Neural progenitor cell (in vitro differentiated cells): Measurements from ENCODE around the gene MAPRE3.

Source experiments
- CTCF ChIP-seq: fragments of 200-600 bp; sonication (generic); IDR thresholded peaks from 2 replicates; pipeline ENCODE4 v1.5.1; 2017; ENCODE audit warnings: antibody characterized with exemption, mild to moderate bottlenecking
- EZH2 ChIP-seq: fragments of 200-600 bp; sonication (generic); IDR thresholded peaks from 2 replicates; pipeline ENCODE4 v1.6.1; 2017; ENCODE audit warnings: antibody characterized with exemption, mild to moderate bottlenecking, moderate library complexity
- EZH2phosphoT487 ChIP-seq: fragments of 200-600 bp; sonication (generic); IDR thresholded peaks from 2 replicates; pipeline ENCODE4 v1.6.1; 2017; ENCODE audit warnings: antibody characterized with exemption

GRCh38 chr2:26974352-26974751 is 3.9 kb downstream of the MAPRE3 start:
- no peak for TF ChIP-seq CTCF
- no peak for TF ChIP-seq EZH2
- no peak for TF ChIP-seq EZH2phosphoT487
